ENCODE results near the gene CDK7. TPM values are rescaled to one million over a fixed set of nuclear protein-coding genes. Genes with fewer than 3 reads are reported as not detected.

Gene CDK7
- total RNA-seq, 1 experiment from 2014 or later = 44.4 TPM

DNA sequence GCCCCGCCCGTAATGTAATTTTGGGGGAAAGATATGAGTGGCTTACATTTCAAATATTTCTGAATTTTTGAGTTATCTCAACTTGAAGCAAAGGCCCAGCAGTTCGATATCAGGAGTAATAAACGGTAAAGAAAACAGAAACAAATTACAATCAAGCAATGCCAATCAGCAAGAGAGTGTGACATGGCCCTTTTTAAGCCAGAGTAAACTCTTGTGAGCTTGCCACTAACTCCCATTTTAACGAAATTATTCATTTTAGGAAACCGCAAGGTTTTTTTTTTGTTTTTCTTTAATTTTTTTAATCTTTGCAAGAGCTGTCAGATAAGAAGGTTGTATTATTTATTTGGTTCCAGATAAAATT is 17.6 kb upstream of the CDK7 start:
- ChIA-PET POLR2A (interaction anchor here (0.6 to 0.7 kb wide), 3 partner anchors 15 to 42 kb away, joined by 5 to 8 read pairs (median 7); no protein-coding TSS in a partner anchor), CTCF (no interaction called here)
- Histone ChIP-seq H3K9me3 (ENCODE audit: control insufficient read depth, insufficient read depth, low read depth, low read length) (no peaks in the 10 kb centered on the region), H3K36me3 (ENCODE audit: control insufficient read depth, insufficient read depth, low read length) (no peaks in the 10 kb centered on the region), H3K27me3 (ENCODE audit: control insufficient read depth, insufficient read depth, low read length) (no peaks in the 10 kb centered on the region), H3K4me3 (ENCODE audit: low read depth in 2 of 2, low read length in 2 of 2) (peak overlapping the region; percentile 90 to 95), H3K4me1 (ENCODE audit: control insufficient read depth, insufficient read depth, low read length) (peaks cover 8% of the 10 kb centered on the region; the same call in 1 of the 2 replicates), H3K27ac (ENCODE audit: low read length) (peak overlapping the region; percentile 67)
- ATAC-seq (no peak), DNase-seq (ENCODE audit: low read depth, low spot score) (no peak)
- BruUV-seq (replicated peaks) = no TSS peak
- intact Hi-C loops (cut with micrococcal nuclease; ENCODE audit: unreplicated experiment) (no loop called here), in situ Hi-C loops (cut with HindIII; ENCODE audit: low pct_unique_long_range_greater_than_20kb, low sequenced_read_pairs) (no loop called here)
- no peak for TF ChIP-seq SIN3A (IDR thresholded peaks at IDR 0.05; ENCODE audit: borderline replicate concordance, insufficient read depth, low read depth, low read length)
- TF ChIP-seq, protein P1, sequence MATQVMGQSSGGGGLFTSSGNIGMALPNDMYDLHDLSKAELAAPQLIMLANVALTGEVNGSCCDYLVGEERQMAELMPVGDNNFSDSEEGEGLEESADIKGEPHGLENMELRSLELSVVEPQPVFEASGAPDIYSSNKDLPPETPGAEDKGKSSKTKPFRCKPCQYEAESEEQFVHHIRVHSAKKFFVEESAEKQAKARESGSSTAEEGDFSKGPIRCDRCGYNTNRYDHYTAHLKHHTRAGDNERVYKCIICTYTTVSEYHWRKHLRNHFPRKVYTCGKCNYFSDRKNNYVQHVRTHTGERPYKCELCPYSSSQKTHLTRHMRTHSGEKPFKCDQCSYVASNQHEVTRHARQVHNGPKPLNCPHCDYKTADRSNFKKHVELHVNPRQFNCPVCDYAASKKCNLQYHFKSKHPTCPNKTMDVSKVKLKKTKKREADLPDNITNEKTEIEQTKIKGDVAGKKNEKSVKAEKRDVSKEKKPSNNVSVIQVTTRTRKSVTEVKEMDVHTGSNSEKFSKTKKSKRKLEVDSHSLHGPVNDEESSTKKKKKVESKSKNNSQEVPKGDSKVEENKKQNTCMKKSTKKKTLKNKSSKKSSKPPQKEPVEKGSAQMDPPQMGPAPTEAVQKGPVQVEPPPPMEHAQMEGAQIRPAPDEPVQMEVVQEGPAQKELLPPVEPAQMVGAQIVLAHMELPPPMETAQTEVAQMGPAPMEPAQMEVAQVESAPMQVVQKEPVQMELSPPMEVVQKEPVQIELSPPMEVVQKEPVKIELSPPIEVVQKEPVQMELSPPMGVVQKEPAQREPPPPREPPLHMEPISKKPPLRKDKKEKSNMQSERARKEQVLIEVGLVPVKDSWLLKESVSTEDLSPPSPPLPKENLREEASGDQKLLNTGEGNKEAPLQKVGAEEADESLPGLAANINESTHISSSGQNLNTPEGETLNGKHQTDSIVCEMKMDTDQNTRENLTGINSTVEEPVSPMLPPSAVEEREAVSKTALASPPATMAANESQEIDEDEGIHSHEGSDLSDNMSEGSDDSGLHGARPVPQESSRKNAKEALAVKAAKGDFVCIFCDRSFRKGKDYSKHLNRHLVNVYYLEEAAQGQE (IDR thresholded peaks at IDR 0.05; ENCODE audit: insufficient read depth in 1 of 2, low read depth in 2 of 2, low read length in 1 of 2) = no peak
- TF ChIP-seq POLR2AphosphoS5 (IDR thresholded peaks at IDR 0.05; ENCODE audit: low read depth, low read length) = no peak
- TF ChIP-seq TCF7L2 (IDR thresholded peaks at IDR 0.05; ENCODE audit: low read depth, low read length) = no peak
- TF ChIP-seq, protein P2, sequence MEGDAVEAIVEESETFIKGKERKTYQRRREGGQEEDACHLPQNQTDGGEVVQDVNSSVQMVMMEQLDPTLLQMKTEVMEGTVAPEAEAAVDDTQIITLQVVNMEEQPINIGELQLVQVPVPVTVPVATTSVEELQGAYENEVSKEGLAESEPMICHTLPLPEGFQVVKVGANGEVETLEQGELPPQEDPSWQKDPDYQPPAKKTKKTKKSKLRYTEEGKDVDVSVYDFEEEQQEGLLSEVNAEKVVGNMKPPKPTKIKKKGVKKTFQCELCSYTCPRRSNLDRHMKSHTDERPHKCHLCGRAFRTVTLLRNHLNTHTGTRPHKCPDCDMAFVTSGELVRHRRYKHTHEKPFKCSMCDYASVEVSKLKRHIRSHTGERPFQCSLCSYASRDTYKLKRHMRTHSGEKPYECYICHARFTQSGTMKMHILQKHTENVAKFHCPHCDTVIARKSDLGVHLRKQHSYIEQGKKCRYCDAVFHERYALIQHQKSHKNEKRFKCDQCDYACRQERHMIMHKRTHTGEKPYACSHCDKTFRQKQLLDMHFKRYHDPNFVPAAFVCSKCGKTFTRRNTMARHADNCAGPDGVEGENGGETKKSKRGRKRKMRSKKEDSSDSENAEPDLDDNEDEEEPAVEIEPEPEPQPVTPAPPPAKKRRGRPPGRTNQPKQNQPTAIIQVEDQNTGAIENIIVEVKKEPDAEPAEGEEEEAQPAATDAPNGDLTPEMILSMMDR (IDR thresholded peaks at IDR 0.05) = no peak

DNA sequence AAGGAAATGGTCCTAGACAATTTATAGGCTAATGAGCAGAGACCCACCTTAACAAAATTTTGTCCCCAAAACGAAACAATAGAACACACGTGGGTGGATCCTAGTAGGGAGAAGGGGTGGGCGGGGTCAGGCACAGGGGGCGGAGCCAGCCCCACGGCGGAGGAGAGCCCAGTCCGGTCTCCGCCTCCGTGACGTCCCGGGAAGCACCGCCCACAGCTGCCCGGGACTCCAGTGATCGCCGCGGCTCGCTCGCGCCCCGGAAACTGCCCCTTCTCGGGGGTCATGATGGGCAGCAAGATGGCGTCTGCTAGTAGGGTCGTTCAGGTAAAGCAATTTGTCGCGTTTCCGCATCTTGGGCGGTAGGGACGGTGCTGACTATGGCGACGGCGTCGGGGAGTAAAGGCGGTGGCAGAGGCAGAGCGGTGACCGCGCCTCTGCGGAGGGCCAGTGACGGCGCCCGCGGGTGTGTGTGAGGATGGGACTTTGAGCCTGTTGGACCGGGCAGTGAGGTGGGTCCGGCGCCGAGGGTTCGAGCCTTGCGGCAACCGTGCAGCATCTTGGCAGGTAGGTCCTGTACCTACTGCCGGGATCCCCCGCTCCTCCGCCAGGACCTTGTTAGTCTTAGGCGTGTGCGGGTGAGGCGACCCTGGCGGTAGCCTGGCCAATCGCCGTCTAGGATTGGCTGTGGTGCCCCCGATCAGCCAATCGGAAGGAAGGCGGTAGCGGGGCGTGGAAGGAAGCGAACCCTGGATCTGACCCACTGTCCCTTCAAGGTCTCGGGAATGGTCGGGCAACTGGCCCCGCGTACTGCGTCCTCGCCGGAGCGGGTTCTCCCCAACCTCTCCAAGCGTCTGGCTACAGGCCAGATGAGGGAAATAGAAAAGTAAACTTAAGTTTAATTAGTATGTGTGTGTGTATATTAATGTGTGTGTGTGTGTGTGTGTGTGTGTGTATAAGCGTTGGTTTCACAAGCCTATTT is 16.8 kb upstream of the CDK7 start:
- TF ChIP-seq POLR2AphosphoS5 (IDR thresholded peaks at IDR 0.05; ENCODE audit: low read depth, low read length) (peak; percentile 83), SIN3A (IDR thresholded peaks at IDR 0.05; ENCODE audit: borderline replicate concordance, insufficient read depth, low read depth, low read length) (peak; percentile 72; the same call in 1 of the 2 replicates)
- TF ChIP-seq, protein P1 (IDR thresholded peaks at IDR 0.05; ENCODE audit: insufficient read depth in 1 of 2, low read depth in 2 of 2, low read length in 1 of 2) = no peak
- TF ChIP-seq, protein P2 (IDR thresholded peaks at IDR 0.05) = no peak
- CTCF ChIA-PET = interaction anchor here (0.6 kb wide), 1 partner anchor 125 kb away, joined by 4 read pairs; no protein-coding TSS in a partner anchor
- no peaks in the 10 kb centered on the region for H3K9me3 ChIP-seq (ENCODE audit: control insufficient read depth, insufficient read depth, low read depth, low read length)
- H3K4me3 ChIP-seq (ENCODE audit: low read depth in 2 of 2, low read length in 2 of 2) = peak overlapping the region; percentile 90 to 95
- H3K4me1 ChIP-seq (ENCODE audit: control insufficient read depth, insufficient read depth, low read length) = peaks cover 8% of the 10 kb centered on the region; the same call in 1 of the 2 replicates
- peak overlapping the region; percentile 92 for H3K27ac ChIP-seq (ENCODE audit: low read length)
- no peaks in the 10 kb centered on the region for H3K27me3 ChIP-seq (ENCODE audit: control insufficient read depth, insufficient read depth, low read length)
- in situ Hi-C loops (cut with HindIII; ENCODE audit: low pct_unique_long_range_greater_than_20kb, low sequenced_read_pairs) = no loop called here
- POLR2A ChIA-PET = interaction anchor here (0.6 kb wide), 1 partner anchor 19 kb away, joined by 8 read pairs; no protein-coding TSS in a partner anchor
- ATAC-seq = peak; percentile 98
- intact Hi-C loops (cut with micrococcal nuclease; ENCODE audit: unreplicated experiment) = no loop called here
- no peaks in the 10 kb centered on the region for H3K36me3 ChIP-seq (ENCODE audit: control insufficient read depth, insufficient read depth, low read length)
- TSS peak; percentile 72 for BruUV-seq (replicated peaks)
- peak; percentile 69 for DNase-seq (ENCODE audit: low read depth, low spot score)

Data from Panc1 (cell line).